A673 (cell line): ENCODE data around the gene HBEGF. TPM values are rescaled to one million over a fixed set of nuclear protein-coding genes. Genes with fewer than 3 reads are reported as not detected.

Experiments used
- BruUV-seq: library from RNA; stranded (reverse); fragments of 400-500 nt; replicated peaks from 2 replicates; lab custom pipeline; 2021; lab: Mats Ljungman, UMichigan
- CTCF ChIA-PET: fragments of 300-600 bp; sonication (Branson Sonifier 250); formaldehyde crosslinking; loops from one replicate; lab custom pipeline; 2022; ENCODE audit warnings: antibody characterized with exemption; lab: Charles Lee
- POLR2A ChIA-PET: fragments of 300-600 bp; sonication (Branson Sonifier 250); formaldehyde crosslinking; loops from one replicate; lab custom pipeline; 2022; ENCODE audit warnings: antibody characterized with exemption; ENCODE audit not compliant: low non-redundant PET; lab: Charles Lee
- DNase-seq: peaks from one replicate; pipeline ENCODE4 v3.0.0-alpha.2; 2015; ENCODE audit warnings: low spot score
- H3K27ac ChIP-seq: fragments of 200-600 bp; sonication (generic); 2 replicates; pipeline ENCODE4 v1.5.1; 2016; ENCODE audit warnings: mixed run types, low read depth, mild to moderate bottlenecking, mixed read lengths, antibody characterized with exemption, low read length; ENCODE audit not compliant: poor library complexity, severe bottlenecking
- H3K27me3 ChIP-seq: fragments of 200-600 bp; sonication (generic); replicated peaks from 2 replicates; pipeline ENCODE4 v1.6.1; 2017; ENCODE audit warnings: mixed run types, low read depth, mild to moderate bottlenecking, mixed read lengths, antibody characterized with exemption, low read length; ENCODE audit not compliant: insufficient read depth, poor library complexity
- H3K36me3 ChIP-seq: fragments of 200-600 bp; sonication (generic); 2 replicates; pipeline ENCODE4 v1.6.1; 2016; ENCODE audit warnings: mixed run types, mild to moderate bottlenecking, mixed read lengths, antibody characterized with exemption, low read length; ENCODE audit not compliant: insufficient read depth, poor library complexity, severe bottlenecking
- H3K4me1 ChIP-seq: fragments of 200-600 bp; sonication (generic); 2 replicates; pipeline ENCODE4 v1.6.1; 2017; ENCODE audit warnings: mixed run types, mild to moderate bottlenecking, mixed read lengths, antibody characterized with exemption, low read length; ENCODE audit not compliant: insufficient read depth, poor library complexity, severe bottlenecking
- H3K4me3 ChIP-seq: fragments of 200-600 bp; sonication (generic); 2 replicates; pipeline ENCODE4 v1.5.1; 2016; ENCODE audit warnings: low read depth, mixed run types, mild to moderate bottlenecking, mixed read lengths, low read length; ENCODE audit not compliant: poor library complexity, severe bottlenecking
- H3K9me3 ChIP-seq: fragments of 200-600 bp; sonication (generic); 2 replicates; pipeline ENCODE4 v1.6.1; 2016; ENCODE audit warnings: mixed run types, low read depth, mild to moderate bottlenecking, mixed read lengths, antibody characterized with exemption, low read length; ENCODE audit not compliant: poor library complexity, severe bottlenecking
- CTCF ChIP-seq: fragments of 300-800, 200-600 bp; sonication (generic); conservative IDR thresholded peaks from 2 replicates; pipeline ENCODE4 v1.5.1; 2017; ENCODE audit warnings: low read depth, mild to moderate bottlenecking, antibody characterized with exemption, low read length, moderate library complexity, mixed read lengths
- EZH2 ChIP-seq: fragments of 200-600 bp; sonication (generic); IDR thresholded peaks from 2 replicates; pipeline ENCODE4 v1.6.1; 2017; ENCODE audit warnings: borderline replicate concordance, low read depth, mild to moderate bottlenecking, mixed read lengths, antibody characterized with exemption, low read length; ENCODE audit not compliant: poor library complexity, severe bottlenecking
- intact Hi-C: fragments of 100-400 bp; cut with micrococcal nuclease; formaldehyde crosslinking; loops from one replicate; pipeline ENCODE4 v1.10.0; 2022; ENCODE audit not compliant: unreplicated experiment
- total RNA-seq: library from RNA; stranded (reverse); gene quantifications from 2 replicates; pipeline ENCODE4 v1.2.3, GENCODE V29; 2021

The HBEGF gene
- total RNA-seq, 1 experiment from 2014 or later = 14.7 TPM

GRCh38 chr5:140303966-140304365 is 42.4 kb downstream of the HBEGF start:
- Histone ChIP-seq H3K27me3 (no peaks in the 10 kb centered on the region), H3K36me3 (no peaks in the 10 kb centered on the region), H3K9me3 (no peaks in the 10 kb centered on the region), H3K4me1 (peaks cover 18% of the 10 kb centered on the region), H3K4me3 (no peak overlapping the region), H3K27ac (no peak overlapping the region)
- ChIA-PET POLR2A (no interaction called here), CTCF (no interaction called here)
- no peak for DNase-seq
- no peak for TF ChIP-seq CTCF
- no peak for TF ChIP-seq EZH2
- intact Hi-C loops = no loop called here
- no TSS peak for BruUV-seq

- no peak for TF ChIP-seq CTCF
- no peak for TF ChIP-seq EZH2
- H3K4me3 ChIP-seq = peak within 1 kb of the TSS; percentile 68
- intact Hi-C loops = no loop called here
- no peaks in the 10 kb centered on the region for H3K9me3 ChIP-seq
- H3K27me3 ChIP-seq = no peaks in the 10 kb centered on the region
- peaks cover 27% of the 10 kb centered on the region for H3K4me1 ChIP-seq
- POLR2A ChIA-PET = interaction anchor here (0.6 kb wide), 1 partner anchor 1778 kb away, joined by 13 read pairs; no protein-coding TSS in a partner anchor
- H3K36me3 ChIP-seq = no peaks in the 10 kb centered on the region
- peak; percentile 98 for DNase-seq
- CTCF ChIA-PET = interaction anchor here (1.1 to 1.4 kb wide), 2 partner anchors 49 to 59 kb away, joined by 3 to 4 read pairs; no protein-coding TSS in a partner anchor
- peak within 1 kb of the TSS; percentile 77 for H3K27ac ChIP-seq
- BruUV-seq = TSS peak; percentile 94
Observed at GRCh38 chr5:140302786-140303639, 43.4 kb downstream of the HBEGF start, which contains the start of gene PFDN1. PFDN1 (minus strand) TSS chr5:140303101; CDS start chr5:140303073, 28 bp downstream.

- no peaks in the 10 kb centered on the region for H3K36me3 ChIP-seq
- H3K9me3 ChIP-seq = no peaks in the 10 kb centered on the region
- no peaks in the 10 kb centered on the region for H3K27me3 ChIP-seq
- H3K4me3 ChIP-seq = no peak overlapping the region
- no peak for DNase-seq
- TF ChIP-seq CTCF = no peak
- TF ChIP-seq EZH2 = no peak
- no peak overlapping the region for H3K27ac ChIP-seq
- CTCF ChIA-PET = no interaction called here
- POLR2A ChIA-PET = no interaction called here
- intact Hi-C loops = no loop called here
- H3K4me1 ChIP-seq = peaks cover 44% of the 10 kb centered on the region
- BruUV-seq = no TSS peak
Observed at GRCh38 chr5:140301136-140301535, 45.3 kb downstream of the HBEGF start.
